Ishikawa (cell line): ENCODE measurements around the gene SPAG7.

Experiments used
- CEBPB ChIP-seq: IDR thresholded peaks from 2 replicates; pipeline ENCODE4 v1.6.1; 2012
- CREB1 ChIP-seq: IDR thresholded peaks from 2 replicates; pipeline ENCODE4 v1.6.1; 2012; ENCODE audit warnings: low read depth
- EGR1 ChIP-seq: IDR thresholded peaks from 2 replicates; pipeline ENCODE4 v1.6.1; 2012
- EP300 ChIP-seq: IDR thresholded peaks from 2 replicates; pipeline ENCODE4 v1.6.1; 2012; ENCODE audit warnings: borderline replicate concordance
- FOXM1 ChIP-seq: IDR thresholded peaks from 2 replicates; pipeline ENCODE4 v1.6.1; 2012; ENCODE audit warnings: low read depth, borderline replicate concordance
- MAX ChIP-seq: IDR thresholded peaks from 2 replicates; pipeline ENCODE4 v1.6.1; 2012
- NFIC ChIP-seq: IDR thresholded peaks from 2 replicates; pipeline ENCODE4 v1.6.1; 2012
- RAD21 ChIP-seq: IDR thresholded peaks from 2 replicates; pipeline ENCODE4 v1.6.1; 2012; ENCODE audit warnings: low read depth
- REST ChIP-seq: IDR thresholded peaks from 2 replicates; pipeline ENCODE4 v1.6.1; 2012; ENCODE audit warnings: low read depth, mild to moderate bottlenecking
- TAF1 ChIP-seq: IDR thresholded peaks from 2 replicates; pipeline ENCODE4 v1.6.1; 2012; ENCODE audit warnings: low read depth, mild to moderate bottlenecking
- TCF12 ChIP-seq: IDR thresholded peaks from 2 replicates; pipeline ENCODE4 v1.6.1; 2012; ENCODE audit warnings: low read depth
- TEAD4 ChIP-seq: IDR thresholded peaks from 2 replicates; pipeline ENCODE4 v1.6.1; 2012
- USF1 ChIP-seq: IDR thresholded peaks from 2 replicates; pipeline ENCODE4 v1.6.1; 2012
- YY1 ChIP-seq: IDR thresholded peaks from 2 replicates; pipeline ENCODE4 v1.6.1; 2012; ENCODE audit warnings: low read depth
- ZBTB7A ChIP-seq: IDR thresholded peaks from 2 replicates; pipeline ENCODE4 v1.6.1; 2012; ENCODE audit warnings: low read depth

The SPAG7 gene

GRCh38 chr17:4967539-4968485, at the start of gene SPAG7:
SPAG7 (minus strand) TSS chr17:4967817; CDS start chr17:4967804, 13 bp downstream.
- TF ChIP-seq CREB1 (no peak), EGR1 (peak; percentile 88), TEAD4 (no peak; the same call in 1 of the 2 replicates), CEBPB (no peak), EP300 (0 out of 2 replicates have a peak, but pooled peaks have one; percentile 23), REST (no peak), TAF1 (peak; percentile 92), FOXM1 (no peak), TCF12 (peak; percentile 57; the same call in 1 of the 2 replicates), NFIC (peak; percentile 67), ZBTB7A (peak; percentile 97), YY1 (peak; percentile 96), USF1 (no peak), RAD21 (peak; percentile 48; the same call in 1 of the 2 replicates), MAX (peak; percentile 76)

GRCh38 chr17:5014357-5014756, 46.7 kb upstream of the SPAG7 start:
- TF ChIP-seq NFIC: no peak
- TF ChIP-seq TAF1: no peak
- no peak for TF ChIP-seq FOXM1
- TF ChIP-seq ZBTB7A: no peak
- TF ChIP-seq USF1: no peak
- TF ChIP-seq TCF12: no peak
- TF ChIP-seq REST: no peak
- no peak for TF ChIP-seq EGR1
- TF ChIP-seq CEBPB: no peak
- no peak for TF ChIP-seq RAD21
- TF ChIP-seq EP300: no peak
- TF ChIP-seq YY1: no peak
- no peak for TF ChIP-seq MAX
- no peak for TF ChIP-seq TEAD4
- no peak for TF ChIP-seq CREB1

GRCh38 chr17:5011928-5012327, 44.3 kb upstream of the SPAG7 start:
- TF ChIP-seq TAF1: no peak
- TF ChIP-seq TEAD4: no peak
- TF ChIP-seq REST: no peak
- no peak for TF ChIP-seq ZBTB7A
- TF ChIP-seq EP300: no peak
- TF ChIP-seq USF1: no peak
- TF ChIP-seq RAD21: no peak
- no peak for TF ChIP-seq NFIC
- no peak for TF ChIP-seq EGR1
- TF ChIP-seq MAX: no peak
- TF ChIP-seq CEBPB: no peak
